ENCODE measurements around the gene PCDHGA10.

- TF ChIP-seq CTCF (conservative IDR thresholded peaks at IDR 0.05; ENCODE audit: low read length) (no peak), EZH2phosphoT487 (IDR thresholded peaks at IDR 0.05; ENCODE audit: borderline replicate concordance) (no peak)
Measured at GRCh38 chr5:141384471-141385267, 28.1 kb upstream of the PCDHGA10 start.
